GM12878 (cell line): ENCODE results near the gene TM4SF4. TPM values are rescaled to one million over a fixed set of nuclear protein-coding genes. Genes with fewer than 3 reads are reported as not detected.

Source experiments
- ATAC-seq: fragments of 200-7000 bp; cut with Tn5 transposase; 3 replicates; pipeline ENCODE4 v1.9.1; 2020; ENCODE audit warnings: mild to moderate bottlenecking, moderate library complexity
- BruUV-seq: library from RNA; stranded (reverse); fragments of 400-500 nt; replicated peaks from 2 replicates; lab custom pipeline; 2021; lab: Mats Ljungman, UMichigan
- CTCF ChIA-PET: fragments of 300-600 bp; sonication (Branson Sonifier 250); formaldehyde crosslinking; extraction: SDS; loops from one replicate; lab custom pipeline; 2021; ENCODE audit warnings: inconsistent platforms; lab: Yijun Ruan, JAX
- POLR2A ChIA-PET: fragments of 350-600 bp; formaldehyde crosslinking; extraction: SDS; loops from one replicate; lab custom pipeline; 2021; ENCODE audit warnings: inconsistent platforms; lab: Charles Lee
- RAD21 ChIA-PET: fragments of 300-600 bp; sonication (Branson Sonifier 250); formaldehyde crosslinking; loops from one replicate; lab custom pipeline; 2023; ENCODE audit warnings: antibody characterized with exemption; ENCODE audit not compliant: unreplicated experiment; lab: Charles Lee
- SMC1A ChIA-PET: fragments of 300-600 bp; sonication (Branson Sonifier 250); formaldehyde crosslinking; loops from one replicate; lab custom pipeline; 2023; ENCODE audit not compliant: unreplicated experiment, uncharacterized antibody; lab: Charles Lee
- DNase-seq: peaks from one replicate; pipeline ENCODE4 v3.0.0-alpha.2; 2011; ENCODE audit warnings: low read depth, low spot score
- FAIRE-seq: peaks from 3 replicates; lab custom pipeline; 2011; peaks lifted over from hg19 to GRCh38; lab: Jason Lieb, UNC
- H2AFZ ChIP-seq: 2 replicates; pipeline ENCODE4 v1.6.0; 2011; ENCODE audit warnings: low read depth, low read length, control low read depth; ENCODE audit not compliant: control insufficient read depth
- H3K27ac ChIP-seq: 2 replicates; pipeline ENCODE4 v1.5.1; 2011; ENCODE audit warnings: control low read depth; ENCODE audit not compliant: control insufficient read depth, insufficient read depth
- H3K27me3 ChIP-seq, 2 experiments: replicated peaks in 1 of 2; 2 replicates each; pipeline versions ENCODE4 v1.6.0 to v1.6.1; 2011; ENCODE audit warnings: low read length in 1 of 2; ENCODE audit not compliant: control insufficient read depth in 2 of 2, insufficient read depth in 2 of 2
- H3K36me3 ChIP-seq, 2 experiments: 2 replicates each; pipeline ENCODE4 v1.5.1; 2011; ENCODE audit warnings: low read length in 1 of 2; ENCODE audit not compliant: control insufficient read depth in 2 of 2, insufficient read depth in 2 of 2
- H3K4me1 ChIP-seq: 2 replicates; pipeline ENCODE4 v1.6.1; 2011; ENCODE audit warnings: mild to moderate bottlenecking, low read length, moderate library complexity, mixed read lengths; ENCODE audit not compliant: control insufficient read depth, insufficient read depth
- H3K4me2 ChIP-seq: 2 replicates; pipeline ENCODE4 v1.6.0; 2011; ENCODE audit warnings: control low read depth; ENCODE audit not compliant: control insufficient read depth, insufficient read depth
- H3K4me3 ChIP-seq: fragments of 200-600 bp; sonication (generic); 2 replicates; pipeline ENCODE4 v1.5.1; 2016
- H3K79me2 ChIP-seq: 2 replicates; pipeline ENCODE4 v1.6.0; 2011; ENCODE audit warnings: low read length; ENCODE audit not compliant: control insufficient read depth, insufficient read depth
- H3K9ac ChIP-seq: 2 replicates; pipeline ENCODE4 v1.8.0; 2011; ENCODE audit warnings: low read length, control low read depth, mixed read lengths; ENCODE audit not compliant: control insufficient read depth, insufficient read depth
- H3K9me3 ChIP-seq: replicated peaks from 3 replicates; pipeline ENCODE4 v1.5.1; 2011; ENCODE audit warnings: mild to moderate bottlenecking, low read length; ENCODE audit not compliant: control insufficient read depth, insufficient read depth
- H4K20me1 ChIP-seq: 2 replicates; pipeline ENCODE4 v1.6.0; 2011; ENCODE audit not compliant: control insufficient read depth, insufficient read depth
- ATF7 ChIP-seq: fragments of 450-650 bp; IDR thresholded peaks from 2 replicates; pipeline ENCODE4 v1.6.1; 2016; ENCODE audit warnings: low read depth, mild to moderate bottlenecking
- EP300 ChIP-seq, 2 experiments: fragments of 150-350 bp in 1 of 2; IDR thresholded peaks; 2 replicates each; pipeline ENCODE4 v1.6.1; 2011 to 2012; ENCODE audit warnings: low read depth in 2 of 2, low read length in 2 of 2, borderline replicate concordance in 1 of 2, improper control_type of control experiment in 1 of 2, inconsistent platforms in 1 of 2; ENCODE audit not compliant: control insufficient read depth in 1 of 2
- FOXM1 ChIP-seq: IDR thresholded peaks from 2 replicates; pipeline ENCODE4 v1.6.1; 2012; ENCODE audit warnings: low read depth, mild to moderate bottlenecking, inconsistent platforms, low read length, moderate library complexity
- JUNB ChIP-seq: IDR thresholded peaks from 2 replicates; pipeline ENCODE4 v1.6.1; 2016; ENCODE audit warnings: antibody characterized with exemption, mild to moderate bottlenecking
- MTA3 ChIP-seq: IDR thresholded peaks from 2 replicates; pipeline ENCODE4 v1.6.1; 2012; ENCODE audit warnings: low read length, inconsistent platforms, borderline replicate concordance
- NFYB ChIP-seq: IDR thresholded peaks from 2 replicates; pipeline ENCODE4 v1.6.1; 2011; ENCODE audit warnings: low read depth, mild to moderate bottlenecking, low read length, improper control_type of control experiment, moderate library complexity; ENCODE audit not compliant: insufficient read depth
- SRF ChIP-seq, 2 experiments: IDR thresholded peaks; 2 replicates each; pipeline ENCODE4 v1.6.1; 2011; ENCODE audit warnings: low read depth in 2 of 2, low read length in 2 of 2, mild to moderate bottlenecking in 1 of 2, moderate library complexity in 1 of 2
- YBX1 ChIP-seq: fragments of 450-650 bp; IDR thresholded peaks from 2 replicates; pipeline ENCODE4 v1.6.1; 2016; ENCODE audit warnings: antibody characterized with exemption
- WGBS: methylation state at CpG from one replicate; pipeline ENCODE4 v1.1.6; 2016; ENCODE audit warnings: low lambda C conversion rate; ENCODE audit not compliant: insufficient replicate concordance, insufficient coverage; ENCODE audit errors: missing lambda C conversion rate; 5-methylcytosine and 5-hydroxymethylcytosine counted together
- in situ Hi-C: fragments of 300-500 bp; cut with MboI; formaldehyde crosslinking; loops from 9 replicates; pipeline ENCODE4 v1.14.3; 2018; ENCODE audit warnings: mixed read lengths
- intact Hi-C: fragments of 100-400 bp; cut with micrococcal nuclease; formaldehyde crosslinking; loops from one replicate; pipeline ENCODE4 v1.14.2; 2022; ENCODE audit not compliant: unreplicated experiment
- polyA plus RNA-seq, 11 experiments: library from polyadenylated mRNA; depleted of rRNA in 4 of 11; unstranded in 6 of 11; stranded (reverse) in 5 of 11; fragments of >200 nt; fragmentation: Nextera tagmentation in 4 of 11; fragmentation: Illumina TruSeq in 1 of 11; extraction: Ambion mirVana in 4 of 11; extraction: Trizol in 1 of 11; gene quantifications; 1 replicate in 1 of 11; 2 replicates in 10 of 11; pipeline versions ENCODE4 v1.2.1 to v1.2.3, GENCODE V29; 2011 to 2016; ENCODE audit warnings: inconsistent platforms in 2 of 11, missing spikeins in 2 of 11, low read depth in 1 of 11
- total RNA-seq, 4 experiments: library from RNA; depleted of rRNA in 3 of 4; stranded (reverse); fragments of >200 nt in 3 of 4; fragmentation: Illumina TruSeq in 1 of 4; extraction: Trizol in 1 of 4; gene quantifications; 2 replicates each; pipeline versions ENCODE4 v1.2.1 to v1.2.3, GENCODE V29; 2013 to 2021
- TF ChIP-seq, protein P1 (sequence below): fragments of 450-650 bp; IDR thresholded peaks from 2 replicates; pipeline ENCODE4 v1.6.1; 2014; ENCODE audit warnings: mild to moderate bottlenecking
- TF ChIP-seq, protein P2 (sequence below): fragments of 450-650 bp; IDR thresholded peaks from 2 replicates; pipeline ENCODE4 v1.6.1; 2017; ENCODE audit warnings: mild to moderate bottlenecking, low read depth, inconsistent platforms; ENCODE audit not compliant: poor library complexity, severe bottlenecking
- TF ChIP-seq, protein P3 (sequence below): IDR thresholded peaks from 2 replicates; pipeline ENCODE4 v1.6.1; 2012; ENCODE audit warnings: low read depth, low read length, improper control_type of control experiment
- TF ChIP-seq, protein P4 (sequence below): IDR thresholded peaks from 2 replicates; pipeline ENCODE4 v1.6.1; 2011; ENCODE audit warnings: borderline replicate concordance, low read depth, mild to moderate bottlenecking, moderate library complexity, mixed read lengths, low read length; ENCODE audit not compliant: insufficient read depth; ENCODE audit errors: extremely low read length
- TF ChIP-seq, protein P5 (sequence below), 3 experiments: IDR thresholded peaks in 2 of 3; conservative IDR thresholded peaks in 1 of 3; 2 replicates each; pipeline ENCODE4 v1.5.1; 2011; ENCODE audit warnings: low read depth in 3 of 3, low read length in 3 of 3, mild to moderate bottlenecking in 3 of 3, control low read depth in 2 of 3, moderate library complexity in 2 of 3, inconsistent platforms in 1 of 3, mixed read lengths in 1 of 3; ENCODE audit not compliant: control insufficient read depth in 2 of 3, insufficient read depth in 1 of 3; ENCODE audit errors: extremely low read depth in 1 of 3

The TM4SF4 gene
- total and polyA plus RNA-seq, 10 of the 15 experiments (the other 5 are each of a cell fraction or from before 2014, with no cell fraction given): 0.06 to 1.3 TPM; not detected in 8

DNA sequence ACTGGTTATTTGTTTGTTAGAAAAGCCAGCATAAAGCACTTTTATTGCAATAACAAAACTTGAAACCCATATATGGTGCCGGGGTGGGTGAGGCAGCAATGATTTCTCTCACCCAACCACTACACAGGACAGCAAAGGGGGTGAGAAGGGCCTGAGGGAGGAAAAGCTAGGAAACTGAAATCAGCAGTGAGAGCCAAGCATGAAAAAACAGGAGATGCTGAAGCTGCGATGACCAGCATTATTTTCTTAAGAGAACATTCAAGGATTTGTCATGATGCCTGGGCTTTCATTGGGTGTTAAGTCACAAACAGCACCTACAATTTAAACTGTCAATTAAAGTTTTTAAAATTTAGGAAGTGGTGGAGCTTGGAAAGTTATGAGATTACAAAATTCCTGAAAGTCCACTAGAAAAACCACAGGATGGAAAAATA lies 11.9 kb upstream of the TM4SF4 start (continued):
- TF ChIP-seq, protein P1, sequence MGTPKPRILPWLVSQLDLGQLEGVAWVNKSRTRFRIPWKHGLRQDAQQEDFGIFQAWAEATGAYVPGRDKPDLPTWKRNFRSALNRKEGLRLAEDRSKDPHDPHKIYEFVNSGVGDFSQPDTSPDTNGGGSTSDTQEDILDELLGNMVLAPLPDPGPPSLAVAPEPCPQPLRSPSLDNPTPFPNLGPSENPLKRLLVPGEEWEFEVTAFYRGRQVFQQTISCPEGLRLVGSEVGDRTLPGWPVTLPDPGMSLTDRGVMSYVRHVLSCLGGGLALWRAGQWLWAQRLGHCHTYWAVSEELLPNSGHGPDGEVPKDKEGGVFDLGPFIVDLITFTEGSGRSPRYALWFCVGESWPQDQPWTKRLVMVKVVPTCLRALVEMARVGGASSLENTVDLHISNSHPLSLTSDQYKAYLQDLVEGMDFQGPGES: no peak
- TF ChIP-seq SRF (IDR thresholded peaks at IDR 0.05; ENCODE audit: low read depth in 2 of 2, low read length in 2 of 2): no peak
- no peak for TF ChIP-seq YBX1
- TF ChIP-seq NFYB: no peak
- TF ChIP-seq, protein P2, sequence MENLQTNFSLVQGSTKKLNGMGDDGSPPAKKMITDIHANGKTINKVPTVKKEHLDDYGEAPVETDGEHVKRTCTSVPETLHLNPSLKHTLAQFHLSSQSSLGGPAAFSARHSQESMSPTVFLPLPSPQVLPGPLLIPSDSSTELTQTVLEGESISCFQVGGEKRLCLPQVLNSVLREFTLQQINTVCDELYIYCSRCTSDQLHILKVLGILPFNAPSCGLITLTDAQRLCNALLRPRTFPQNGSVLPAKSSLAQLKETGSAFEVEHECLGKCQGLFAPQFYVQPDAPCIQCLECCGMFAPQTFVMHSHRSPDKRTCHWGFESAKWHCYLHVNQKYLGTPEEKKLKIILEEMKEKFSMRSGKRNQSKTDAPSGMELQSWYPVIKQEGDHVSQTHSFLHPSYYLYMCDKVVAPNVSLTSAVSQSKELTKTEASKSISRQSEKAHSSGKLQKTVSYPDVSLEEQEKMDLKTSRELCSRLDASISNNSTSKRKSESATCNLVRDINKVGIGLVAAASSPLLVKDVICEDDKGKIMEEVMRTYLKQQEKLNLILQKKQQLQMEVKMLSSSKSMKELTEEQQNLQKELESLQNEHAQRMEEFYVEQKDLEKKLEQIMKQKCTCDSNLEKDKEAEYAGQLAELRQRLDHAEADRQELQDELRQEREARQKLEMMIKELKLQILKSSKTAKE: no peak
- TF ChIP-seq ATF7: no peak

DNA sequence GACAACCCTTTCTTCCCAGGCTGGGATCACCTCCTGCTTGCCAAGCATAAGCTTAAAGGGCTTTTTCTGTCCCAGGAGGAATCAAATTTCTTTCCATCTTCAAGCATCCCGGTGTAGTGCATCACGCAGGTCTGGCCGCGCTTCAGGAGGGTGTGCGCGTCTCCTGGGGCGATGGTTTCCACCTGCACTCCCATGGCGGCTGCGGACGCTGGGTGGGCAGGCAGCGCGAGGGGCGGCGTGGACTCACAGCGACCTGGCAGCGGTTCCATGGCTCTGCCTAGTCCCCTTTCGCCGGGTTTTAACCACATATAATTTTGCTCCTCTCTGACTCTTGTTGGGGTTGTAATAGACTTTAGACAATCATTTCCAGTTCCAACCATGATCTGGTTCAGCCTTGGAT lies 10.6 kb upstream of the TM4SF4 start:
- Histone ChIP-seq H3K27ac (no peak overlapping the region), H3K79me2 (no peaks in the 10 kb centered on the region), H3K9ac (no peak overlapping the region), H2AFZ (no peak overlapping the region), H3K27me3 (no peaks in the 10 kb centered on the region), H3K9me3 (no peaks in the 10 kb centered on the region), H3K4me1 (peaks cover 3% of the 10 kb centered on the region; the same call in 1 of the 2 replicates), H3K36me3 (no peaks in the 10 kb centered on the region), H3K4me3 (no peak overlapping the region), H3K4me2 (no peak overlapping the region), H4K20me1 (no peaks in the 10 kb centered on the region)
- BruUV-seq: no TSS peak
- no peak for ATAC-seq
- ChIA-PET CTCF (no interaction called here), SMC1A (no interaction called here), POLR2A (no interaction called here), RAD21 (no interaction called here)
- FAIRE-seq: no peak
- in situ Hi-C loops (no loop called here), intact Hi-C loops (no loop called here)
- DNase-seq: no peak
- WGBS: 88% methylated on average over 18 of the region's 18 CpGs
- TF ChIP-seq EP300 (IDR thresholded peaks at IDR 0.05; ENCODE audit: borderline replicate concordance in 1 of 2, control insufficient read depth in 1 of 2, low read depth in 2 of 2, low read length in 2 of 2) (no peak), MTA3 (no peak), FOXM1 (no peak), JUNB (no peak)
- TF ChIP-seq, protein P3, sequence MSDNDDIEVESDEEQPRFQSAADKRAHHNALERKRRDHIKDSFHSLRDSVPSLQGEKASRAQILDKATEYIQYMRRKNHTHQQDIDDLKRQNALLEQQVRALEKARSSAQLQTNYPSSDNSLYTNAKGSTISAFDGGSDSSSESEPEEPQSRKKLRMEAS: no peak
- TF ChIP-seq, protein P4, sequence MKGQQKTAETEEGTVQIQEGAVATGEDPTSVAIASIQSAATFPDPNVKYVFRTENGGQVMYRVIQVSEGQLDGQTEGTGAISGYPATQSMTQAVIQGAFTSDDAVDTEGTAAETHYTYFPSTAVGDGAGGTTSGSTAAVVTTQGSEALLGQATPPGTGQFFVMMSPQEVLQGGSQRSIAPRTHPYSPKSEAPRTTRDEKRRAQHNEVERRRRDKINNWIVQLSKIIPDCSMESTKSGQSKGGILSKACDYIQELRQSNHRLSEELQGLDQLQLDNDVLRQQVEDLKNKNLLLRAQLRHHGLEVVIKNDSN: no peak
- TF ChIP-seq, protein P5, sequence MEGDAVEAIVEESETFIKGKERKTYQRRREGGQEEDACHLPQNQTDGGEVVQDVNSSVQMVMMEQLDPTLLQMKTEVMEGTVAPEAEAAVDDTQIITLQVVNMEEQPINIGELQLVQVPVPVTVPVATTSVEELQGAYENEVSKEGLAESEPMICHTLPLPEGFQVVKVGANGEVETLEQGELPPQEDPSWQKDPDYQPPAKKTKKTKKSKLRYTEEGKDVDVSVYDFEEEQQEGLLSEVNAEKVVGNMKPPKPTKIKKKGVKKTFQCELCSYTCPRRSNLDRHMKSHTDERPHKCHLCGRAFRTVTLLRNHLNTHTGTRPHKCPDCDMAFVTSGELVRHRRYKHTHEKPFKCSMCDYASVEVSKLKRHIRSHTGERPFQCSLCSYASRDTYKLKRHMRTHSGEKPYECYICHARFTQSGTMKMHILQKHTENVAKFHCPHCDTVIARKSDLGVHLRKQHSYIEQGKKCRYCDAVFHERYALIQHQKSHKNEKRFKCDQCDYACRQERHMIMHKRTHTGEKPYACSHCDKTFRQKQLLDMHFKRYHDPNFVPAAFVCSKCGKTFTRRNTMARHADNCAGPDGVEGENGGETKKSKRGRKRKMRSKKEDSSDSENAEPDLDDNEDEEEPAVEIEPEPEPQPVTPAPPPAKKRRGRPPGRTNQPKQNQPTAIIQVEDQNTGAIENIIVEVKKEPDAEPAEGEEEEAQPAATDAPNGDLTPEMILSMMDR (IDR thresholded peaks at IDR 0.05 in 2 of 3, conservative IDR thresholded peaks at IDR 0.05 in 1 of 3; ENCODE audit: control insufficient read depth in 2 of 3, extremely low read depth in 1 of 3, insufficient read depth in 1 of 3, low read depth in 3 of 3, low read length in 3 of 3): no peak
